CD14-positive monocyte (primary cell): ENCODE results near the gene TGM2. TPM values are rescaled to one million over a fixed set of nuclear protein-coding genes. Genes with fewer than 3 reads are reported as not detected.

Experiments
- DNase-seq, 3 donors: peaks; one replicate each; pipeline ENCODE4 v3.0.0-alpha.2; 2011 to 2022
- H2AFZ ChIP-seq: 2 replicates; pipeline ENCODE4 v1.6.0; 2012; ENCODE audit warnings: mild to moderate bottlenecking, low read depth, low read length, inconsistent platforms; ENCODE audit not compliant: insufficient read depth, poor library complexity, severe bottlenecking
- H3K27ac ChIP-seq, 2 donors: 1 replicate in 1 of 2; 2 replicates in 1 of 2; pipeline ENCODE4 v1.5.1; 2012 to 2013; ENCODE audit warnings: low read length in 2 of 2, control low read depth in 1 of 2, inconsistent platforms in 1 of 2, low read depth in 1 of 2, mild to moderate bottlenecking in 1 of 2
- H3K27me3 ChIP-seq, 2 donors: one replicate each; pipeline versions ENCODE4 v1.6.0 to v1.6.1; 2011 to 2013; ENCODE audit warnings: low read length in 2 of 2; ENCODE audit not compliant: control insufficient read depth in 2 of 2, insufficient read depth in 2 of 2
- H3K36me3 ChIP-seq, 2 donors: replicated peaks in 1 of 2; 1 replicate in 1 of 2; 2 replicates in 1 of 2; pipeline versions ENCODE4 v1.5.1 to v1.6.1; 2012 to 2013; ENCODE audit warnings: low read length in 2 of 2, control low read depth in 1 of 2, inconsistent platforms in 1 of 2, mild to moderate bottlenecking in 1 of 2; ENCODE audit not compliant: insufficient read depth in 2 of 2, control insufficient read depth in 1 of 2
- H3K4me1 ChIP-seq, 2 donors: 1 replicate in 1 of 2; 2 replicates in 1 of 2; pipeline versions ENCODE4 v1.5.1 to v1.6.1; 2012 to 2013; ENCODE audit warnings: low read length in 2 of 2, control low read depth in 1 of 2, inconsistent platforms in 1 of 2, mild to moderate bottlenecking in 1 of 2, moderate library complexity in 1 of 2; ENCODE audit not compliant: insufficient read depth in 2 of 2, control insufficient read depth in 1 of 2
- H3K4me2 ChIP-seq: replicated peaks from 2 replicates; pipeline ENCODE3; 2012; ENCODE audit warnings: low read length, moderate library complexity, mild to moderate bottlenecking; ENCODE audit not compliant: poor library complexity, severe bottlenecking; ENCODE audit errors: extremely low read depth
- H3K4me3 ChIP-seq, 3 experiments: fragments of 200-600 bp in 1 of 3; sonication (generic) in 1 of 3; replicated peaks in 1 of 3; 1 replicate in 2 of 3; 2 replicates in 1 of 3; pipeline ENCODE4 v1.5.1; 2011 to 2013; ENCODE audit warnings: low read length in 3 of 3, mild to moderate bottlenecking in 3 of 3, control low read depth in 2 of 3, low read depth in 2 of 3, inconsistent platforms in 1 of 3, moderate library complexity in 1 of 3
- H3K79me2 ChIP-seq: 2 replicates; pipeline ENCODE4 v1.6.0; 2012; ENCODE audit warnings: mild to moderate bottlenecking, control low read depth, inconsistent platforms, low read length, moderate library complexity; ENCODE audit not compliant: insufficient read depth
- H3K9ac ChIP-seq: 2 replicates; pipeline ENCODE4 v1.6.0; 2017; ENCODE audit warnings: low read length, mild to moderate bottlenecking; ENCODE audit not compliant: insufficient read depth, poor library complexity, severe bottlenecking
- H3K9me3 ChIP-seq, 2 donors: replicated peaks in 1 of 2; 1 replicate in 1 of 2; 2 replicates in 1 of 2; pipeline versions ENCODE4 v1.5.1 to v1.6.1; 2012 to 2013; ENCODE audit warnings: low read length in 2 of 2, control low read depth in 1 of 2; ENCODE audit not compliant: control insufficient read depth in 1 of 2, insufficient read depth in 1 of 2
- H4K20me1 ChIP-seq: 2 replicates; pipeline ENCODE4 v1.6.0; 2012; ENCODE audit warnings: mild to moderate bottlenecking, low read length, control low read depth, moderate library complexity; ENCODE audit not compliant: insufficient read depth
- H3K27ac Mint-ChIP-seq, 7 donors: one replicate each; pipeline ENCODE4 v1.8.0; 2020; ENCODE audit warnings: mild to moderate bottlenecking in 7 of 7, mixed read lengths in 7 of 7, moderate library complexity in 6 of 7, inconsistent platforms in 2 of 7
- H3K27me3 Mint-ChIP-seq, 3 donors: one replicate each; pipeline ENCODE4 v1.8.0; 2021 to 2022; ENCODE audit warnings: low read depth in 3 of 3, mild to moderate bottlenecking in 3 of 3, mixed read lengths in 3 of 3, moderate library complexity in 3 of 3, inconsistent platforms in 1 of 3
- H3K36me3 Mint-ChIP-seq, 2 donors: one replicate each; pipeline ENCODE4 v1.8.0; 2020; ENCODE audit warnings: mixed read lengths in 2 of 2, inconsistent platforms in 1 of 2, mild to moderate bottlenecking in 1 of 2
- H3K4me1 Mint-ChIP-seq: one replicate; pipeline ENCODE4 v1.8.0; 2020; ENCODE audit warnings: mild to moderate bottlenecking, mixed read lengths
- H3K4me3 Mint-ChIP-seq, 2 donors: one replicate each; pipeline ENCODE4 v1.8.0; 2020; ENCODE audit warnings: mild to moderate bottlenecking in 2 of 2, mixed read lengths in 2 of 2, moderate library complexity in 1 of 2
- H3K9me3 Mint-ChIP-seq, 7 donors: one replicate each; pipeline ENCODE4 v1.8.0; 2020 to 2022; ENCODE audit warnings: mixed read lengths in 7 of 7, mild to moderate bottlenecking in 6 of 7, moderate library complexity in 6 of 7, inconsistent platforms in 2 of 7
- WGBS: methylation state at CpG from one replicate; pipeline ENCODE4 v1.1.5; 2013; ENCODE audit warnings: missing lambda C conversion rate; ENCODE audit not compliant: insufficient coverage; 5-methylcytosine and 5-hydroxymethylcytosine counted together
- intact Hi-C, 2 donors: fragments of 100-400 bp; cut with micrococcal nuclease; formaldehyde crosslinking; loops; one replicate each; pipeline versions ENCODE4 v1.15.0 to v1.15.1; 2023
- polyA plus RNA-seq, 3 donors: library from polyadenylated mRNA; depleted of rRNA in 1 of 3; unstranded in 2 of 3; stranded (reverse) in 1 of 3; fragments of 300-500 nt in 2 of 3; fragments of >200 nt in 1 of 3; fragmentation: Illumina TruSeq in 2 of 3; gene quantifications; 1 replicate in 2 of 3; 2 replicates in 1 of 3; pipeline ENCODE4 v1.2.3, GENCODE V29; 2012 to 2021
- TF ChIP-seq, protein P1 (sequence below): fragments of 200-600 bp; IDR thresholded peaks from one replicate; pipeline ENCODE4 v1.8.0; 2022; ENCODE audit warnings: antibody characterized with exemption, mild to moderate bottlenecking

Gene TGM2
- polyA plus RNA-seq, 3 donors, result 0.47 to 1.7 (median 1.6) TPM

GRCh38 chr20:38134427-38135270 lies 30.4 kb downstream of the TGM2 start:
- Histone ChIP-seq H3K4me1 (peaks cover 0 to under 1% of the 10 kb centered on the region in 2 donors), H3K9ac (no peak overlapping the region), H3K4me2 (no peak overlapping the region), H3K79me2 (no peaks in the 10 kb centered on the region), H3K4me3 (no peak overlapping the region), H3K36me3 (no peaks in the 10 kb centered on the region), H4K20me1 (no peaks in the 10 kb centered on the region), H2AFZ (no peak overlapping the region), H3K9me3 (no peaks in the 10 kb centered on the region), H3K27me3 (no peaks in the 10 kb centered on the region), H3K27ac (no peak overlapping the region)
- Mint-ChIP-seq H3K9me3 (no peaks in the 10 kb centered on the region), H3K4me1 (peaks cover 12% of the 10 kb centered on the region), H3K27ac (no peak overlapping the region), H3K36me3 (peaks cover 3 to 5% of the 10 kb centered on the region in 2 donors), H3K4me3 (no peak overlapping the region), H3K27me3 (peaks cover 2 to 11% (median 5%) of the 10 kb centered on the region in 3 donors)
- 45% methylated on average over 7 of the region's 9 CpGs for WGBS
- DNase-seq, result no peak
- TF ChIP-seq, protein P1, sequence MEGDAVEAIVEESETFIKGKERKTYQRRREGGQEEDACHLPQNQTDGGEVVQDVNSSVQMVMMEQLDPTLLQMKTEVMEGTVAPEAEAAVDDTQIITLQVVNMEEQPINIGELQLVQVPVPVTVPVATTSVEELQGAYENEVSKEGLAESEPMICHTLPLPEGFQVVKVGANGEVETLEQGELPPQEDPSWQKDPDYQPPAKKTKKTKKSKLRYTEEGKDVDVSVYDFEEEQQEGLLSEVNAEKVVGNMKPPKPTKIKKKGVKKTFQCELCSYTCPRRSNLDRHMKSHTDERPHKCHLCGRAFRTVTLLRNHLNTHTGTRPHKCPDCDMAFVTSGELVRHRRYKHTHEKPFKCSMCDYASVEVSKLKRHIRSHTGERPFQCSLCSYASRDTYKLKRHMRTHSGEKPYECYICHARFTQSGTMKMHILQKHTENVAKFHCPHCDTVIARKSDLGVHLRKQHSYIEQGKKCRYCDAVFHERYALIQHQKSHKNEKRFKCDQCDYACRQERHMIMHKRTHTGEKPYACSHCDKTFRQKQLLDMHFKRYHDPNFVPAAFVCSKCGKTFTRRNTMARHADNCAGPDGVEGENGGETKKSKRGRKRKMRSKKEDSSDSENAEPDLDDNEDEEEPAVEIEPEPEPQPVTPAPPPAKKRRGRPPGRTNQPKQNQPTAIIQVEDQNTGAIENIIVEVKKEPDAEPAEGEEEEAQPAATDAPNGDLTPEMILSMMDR, result no peak
- intact Hi-C loops, result no loop called here

DNA sequence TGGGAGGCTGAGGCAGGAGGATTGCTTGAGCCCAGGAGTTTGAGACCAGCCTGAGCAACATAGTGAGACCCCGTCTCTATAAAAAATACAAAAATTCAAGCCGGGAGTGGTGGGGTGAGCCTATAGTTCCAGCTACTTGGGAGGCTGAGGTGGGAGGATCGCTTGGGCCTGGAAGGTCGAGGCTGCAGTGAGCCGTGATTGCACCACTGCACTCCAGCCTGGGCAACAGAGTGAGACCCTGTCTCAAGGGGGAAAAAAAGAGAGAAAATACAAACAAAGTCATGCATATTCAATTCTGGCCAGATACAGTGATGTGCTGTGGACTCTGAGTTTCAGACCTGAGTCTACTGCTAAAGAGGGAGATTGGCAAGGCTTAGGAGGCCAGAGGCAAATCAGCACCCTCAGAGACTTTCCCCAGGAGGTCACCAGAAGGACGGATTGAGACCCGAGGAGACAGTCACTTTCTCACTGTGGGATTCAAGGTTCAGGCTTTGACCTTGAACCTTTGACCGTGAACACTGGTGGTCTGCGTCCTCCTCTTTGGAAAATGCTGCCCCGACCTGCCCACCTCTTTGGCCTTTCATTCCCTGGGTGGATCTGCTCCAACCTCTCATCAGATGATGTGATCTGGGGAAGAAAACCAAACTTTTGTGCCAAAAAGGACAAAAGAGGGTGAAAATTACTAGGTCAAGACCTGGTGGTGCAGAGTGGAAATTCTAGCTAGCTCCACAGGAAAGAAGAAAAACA lies 31.2 kb downstream of the TGM2 start:
- Mint-ChIP-seq H3K27ac (no peak overlapping the region), H3K4me1 (peaks cover 9% of the 10 kb centered on the region), H3K27me3 (peaks cover 2 to 11% (median 5%) of the 10 kb centered on the region in 3 donors), H3K4me3 (no peak overlapping the region), H3K36me3 (peaks cover 0 to 3% of the 10 kb centered on the region in 2 donors), H3K9me3 (no peaks in the 10 kb centered on the region)
- intact Hi-C loops, result no loop called here
- Histone ChIP-seq H3K4me1 (no peaks in the 10 kb centered on the region), H3K4me2 (no peak overlapping the region), H3K36me3 (no peaks in the 10 kb centered on the region), H3K9ac (no peak overlapping the region), H2AFZ (no peak overlapping the region), H3K27me3 (no peaks in the 10 kb centered on the region), H3K27ac (no peak overlapping the region), H3K4me3 (no peak overlapping the region), H3K9me3 (no peaks in the 10 kb centered on the region), H3K79me2 (no peaks in the 10 kb centered on the region), H4K20me1 (no peaks in the 10 kb centered on the region)
- DNase-seq, result no peak
- TF ChIP-seq, protein P1, result no peak
- WGBS, result 96% methylated on average over 6 of the region's 10 CpGs
